Effector CD4-positive, alpha-beta T cell (primary cell): ENCODE measurements around the gene DAZAP2.

Experiments used
- DNase-seq: peaks from one replicate; pipeline ENCODE4 v3.0.0-alpha.2; 2020
- total RNA-seq: gene quantifications from one replicate; lab custom pipeline; 2026; lab: John Stamatoyannopoulos, UW

The DAZAP2 gene, protein sequence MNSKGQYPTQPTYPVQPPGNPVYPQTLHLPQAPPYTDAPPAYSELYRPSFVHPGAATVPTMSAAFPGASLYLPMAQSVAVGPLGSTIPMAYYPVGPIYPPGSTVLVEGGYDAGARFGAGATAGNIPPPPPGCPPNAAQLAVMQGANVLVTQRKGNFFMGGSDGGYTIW
- 293 reads per million, percentile 95 among the genes with 10 or more reads in this experiment for total RNA-seq

DNA sequence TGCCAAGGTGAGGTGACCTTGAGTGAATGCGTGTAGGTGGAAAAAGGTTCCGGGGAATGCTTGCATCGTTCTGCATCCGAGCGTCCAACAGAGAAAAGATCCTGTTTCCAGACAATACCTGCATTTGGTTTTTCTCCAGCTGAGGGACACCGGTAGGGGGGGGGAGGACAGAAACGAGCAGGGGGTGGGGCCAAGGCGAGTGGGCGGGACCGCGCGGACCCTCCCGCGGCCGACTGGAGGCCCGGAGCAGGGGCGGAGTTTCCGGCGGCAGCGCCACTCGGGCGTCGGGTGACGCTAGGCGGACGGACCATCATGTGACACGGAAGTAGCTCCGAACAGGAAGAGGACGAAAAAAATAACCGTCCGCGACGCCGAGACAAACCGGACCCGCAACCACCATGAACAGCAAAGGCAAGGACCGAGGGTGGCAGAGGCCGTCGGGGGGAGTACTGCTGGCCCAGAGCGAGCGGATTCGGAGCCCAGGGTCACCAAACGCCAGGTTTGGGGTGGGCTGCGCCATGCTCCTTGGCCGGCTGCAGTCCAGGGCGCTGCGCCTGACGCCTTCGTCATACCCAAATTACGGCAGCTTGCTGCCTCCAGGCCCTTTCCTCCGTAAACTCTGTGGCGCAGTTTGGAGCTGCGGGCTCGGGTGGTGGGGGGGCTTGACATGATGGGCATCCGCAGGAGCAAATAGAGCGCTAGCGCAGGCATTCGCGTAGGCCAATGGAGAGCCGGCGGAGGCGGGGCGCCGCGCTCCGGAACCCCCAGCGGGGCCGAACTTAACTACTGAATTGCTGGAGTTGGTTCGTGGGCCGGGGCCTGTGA, at the start of gene DAZAP2:
Gene DAZAP2 (plus strand): TSS at position 317 of the 825 bp plus-strand sequence. CDS start 82 bp downstream, at position 399.
- peak; percentile 92 for DNase-seq

DNA sequence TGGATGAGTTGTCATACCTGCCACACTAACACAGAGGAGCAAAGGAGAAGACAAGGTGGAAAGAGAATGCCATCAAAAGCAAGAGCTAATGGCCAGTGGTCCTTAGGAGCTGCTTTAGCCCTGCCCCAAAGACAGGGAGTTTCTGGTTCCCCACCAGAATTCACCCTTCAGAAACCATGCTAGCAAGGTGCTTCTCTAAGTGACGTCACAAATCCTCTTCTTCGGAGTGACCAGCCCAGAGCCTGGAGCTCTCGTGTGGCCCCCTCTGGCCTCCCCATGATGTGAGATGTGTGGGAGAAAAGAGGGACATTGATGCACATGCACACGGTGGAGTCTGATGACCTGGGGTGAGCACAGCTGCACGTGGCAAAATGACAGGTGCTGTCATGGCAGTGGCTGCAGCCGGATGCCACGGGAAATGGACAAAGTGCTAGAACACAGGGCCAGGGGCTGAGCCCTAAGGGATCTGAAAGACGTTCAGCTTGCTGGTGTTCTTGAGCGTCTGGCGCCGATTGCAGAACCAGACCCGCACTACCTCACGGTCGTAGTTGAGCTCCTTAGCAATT, 48.8 kb upstream of the DAZAP2 start:
- no peak for DNase-seq

DNA sequence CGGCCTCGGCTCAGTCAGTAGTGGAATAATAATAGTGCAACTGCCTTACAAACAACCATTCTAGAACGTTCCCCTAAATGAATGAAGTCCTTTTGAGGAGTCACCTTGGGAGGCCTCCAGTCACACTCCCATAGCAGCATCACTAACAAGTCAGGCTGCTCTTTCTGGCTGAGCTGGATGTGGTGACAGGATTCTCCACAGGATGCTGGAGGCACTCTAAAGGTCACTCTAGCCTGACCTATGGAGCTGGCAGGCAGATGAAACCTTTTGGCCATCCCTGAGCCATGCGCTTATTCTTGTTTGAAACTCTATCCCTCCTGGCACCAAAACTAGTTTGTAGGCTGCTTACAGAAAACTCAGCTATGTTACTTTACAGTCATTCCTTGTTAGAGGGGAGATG, 47.8 kb upstream of the DAZAP2 start:
- DNase-seq, result no peak

DNA sequence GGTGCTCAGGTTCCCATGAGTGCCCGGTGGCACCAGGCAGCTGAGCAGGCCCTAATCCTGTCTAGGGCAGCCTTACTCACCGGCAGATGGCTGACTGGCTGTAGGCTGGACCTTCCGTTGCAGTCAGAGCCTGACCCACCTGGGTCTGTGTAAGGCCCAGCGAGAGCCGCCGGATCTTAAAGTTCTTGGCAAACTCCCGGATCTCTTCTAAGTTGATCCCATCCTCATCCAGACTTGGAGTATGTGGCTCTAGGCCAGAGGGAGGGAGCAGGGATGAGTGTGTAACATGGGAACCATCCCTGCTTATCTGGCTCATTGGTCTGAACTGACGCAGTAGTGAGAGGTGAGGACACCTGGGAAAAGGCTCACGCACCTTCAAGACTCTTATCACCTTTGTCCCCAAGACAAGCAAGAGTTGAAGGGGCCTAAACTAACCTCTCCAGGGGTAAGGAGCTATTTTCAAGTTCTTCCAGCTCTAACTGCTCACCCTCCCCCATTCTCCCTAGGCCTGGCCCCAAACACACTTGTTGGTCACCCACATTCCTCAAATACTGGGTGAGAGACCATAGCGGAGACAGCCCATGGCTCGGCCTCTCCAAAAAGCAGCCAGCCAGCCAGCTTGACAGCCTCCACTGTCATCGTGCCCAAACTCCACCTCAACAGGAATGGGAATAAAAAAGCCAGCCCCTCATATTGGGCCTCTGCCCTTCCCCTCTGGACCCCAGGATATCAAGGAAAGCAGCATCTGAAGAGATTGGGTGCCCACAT, 46.9 kb upstream of the DAZAP2 start:
- no peak for DNase-seq

DNA sequence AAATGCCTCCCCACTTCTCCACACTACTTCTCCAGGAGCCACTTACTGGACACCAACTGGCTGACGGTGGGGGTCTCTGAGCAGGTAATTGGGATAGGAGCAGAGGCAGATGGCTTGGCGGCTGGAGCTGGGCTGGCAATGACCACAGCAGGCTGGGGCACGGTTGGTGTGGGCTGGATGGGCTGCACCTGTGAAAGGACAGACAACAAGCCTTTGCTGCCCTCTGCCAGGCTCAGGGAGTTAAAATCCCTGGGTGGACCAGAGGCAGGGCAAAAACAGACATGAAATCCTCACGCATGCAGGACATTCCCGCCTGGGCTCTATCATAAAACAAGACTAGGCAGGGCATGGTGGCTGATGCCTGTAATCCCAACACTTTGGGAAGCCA, 46.3 kb upstream of the DAZAP2 start:
- DNase-seq, result no peak

DNA sequence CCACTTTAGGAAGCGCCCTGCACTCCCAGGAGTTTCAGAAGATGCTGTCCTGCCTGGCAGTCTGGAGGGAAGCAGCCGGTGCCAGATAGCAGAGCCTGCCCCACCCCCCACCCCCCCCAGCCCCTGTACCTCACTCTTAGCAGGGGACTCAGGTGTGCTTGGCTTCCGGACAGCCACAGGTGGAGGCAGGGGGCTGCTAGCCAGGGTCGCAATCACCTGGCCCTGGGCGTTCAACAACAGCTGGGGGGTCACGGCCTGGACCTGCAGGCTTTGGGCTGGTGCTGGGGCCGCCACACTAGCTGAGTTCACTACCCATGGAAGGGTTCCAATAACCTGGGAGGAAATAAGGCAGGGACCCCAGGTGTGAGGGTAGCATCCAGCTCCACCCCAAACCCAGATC, 42.8 kb upstream of the DAZAP2 start:
- DNase-seq, result no peak

DNA sequence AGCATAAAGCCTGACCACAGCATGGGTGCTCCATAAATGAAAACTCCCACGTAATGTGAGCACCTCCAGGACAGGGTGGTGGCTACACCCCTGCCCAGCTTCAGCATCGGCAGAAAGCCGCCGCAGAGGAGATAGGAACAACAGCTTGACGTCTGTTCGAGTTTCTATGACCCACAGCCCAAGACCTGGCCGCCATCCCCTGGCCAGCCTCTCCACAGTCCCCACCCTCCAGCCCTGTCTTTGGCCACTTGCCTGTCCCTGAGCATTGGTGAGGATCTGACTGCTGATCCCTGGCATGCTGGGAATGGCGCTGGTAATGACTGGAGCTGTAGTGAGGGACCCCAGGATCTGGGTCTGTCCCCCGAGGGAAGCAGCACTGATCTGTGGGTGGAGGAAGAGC, 42.1 kb upstream of the DAZAP2 start:
- DNase-seq, result no peak

DNA sequence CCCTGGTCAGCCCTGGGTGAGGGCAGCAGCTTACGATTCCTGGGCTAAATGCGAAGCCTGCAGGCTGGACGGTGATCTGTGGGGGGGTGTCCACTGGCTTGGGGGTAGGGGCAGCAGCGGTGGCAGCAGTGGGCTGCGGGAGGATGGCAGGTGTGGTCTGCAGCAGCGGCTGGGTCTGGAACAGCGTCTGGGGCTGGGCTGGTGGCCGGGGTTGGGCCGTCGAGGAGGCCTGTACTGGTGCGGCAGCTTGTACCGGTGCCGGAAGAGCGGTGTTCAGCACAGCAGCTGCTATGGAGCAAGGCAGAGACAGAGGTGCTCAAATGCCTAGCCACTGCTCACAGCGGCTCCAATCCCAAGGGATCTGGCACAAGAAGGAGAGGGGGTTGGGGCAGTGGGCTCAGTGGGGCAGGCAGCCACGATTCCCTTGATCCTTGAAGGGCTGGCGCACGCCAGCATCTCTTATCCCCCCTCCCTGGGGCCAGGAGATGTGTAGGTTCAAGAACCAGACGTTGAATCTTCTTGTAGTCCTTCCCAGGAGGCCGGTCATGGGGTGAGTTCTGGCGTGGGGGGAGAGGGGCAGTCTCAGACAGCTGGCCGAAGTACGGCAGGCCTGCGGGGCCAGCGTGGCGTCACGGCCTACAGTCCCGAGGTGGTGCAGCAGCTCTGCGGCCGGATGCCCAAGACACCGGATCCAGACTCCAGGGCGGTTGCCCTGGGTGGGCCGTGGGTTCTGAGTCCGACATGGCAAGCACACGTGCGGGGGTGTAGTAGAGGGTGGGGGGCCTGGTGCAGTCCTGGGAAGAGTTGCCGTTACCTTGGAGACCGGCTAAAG, 40.7 kb upstream of the DAZAP2 start:
- no peak for DNase-seq

DNA sequence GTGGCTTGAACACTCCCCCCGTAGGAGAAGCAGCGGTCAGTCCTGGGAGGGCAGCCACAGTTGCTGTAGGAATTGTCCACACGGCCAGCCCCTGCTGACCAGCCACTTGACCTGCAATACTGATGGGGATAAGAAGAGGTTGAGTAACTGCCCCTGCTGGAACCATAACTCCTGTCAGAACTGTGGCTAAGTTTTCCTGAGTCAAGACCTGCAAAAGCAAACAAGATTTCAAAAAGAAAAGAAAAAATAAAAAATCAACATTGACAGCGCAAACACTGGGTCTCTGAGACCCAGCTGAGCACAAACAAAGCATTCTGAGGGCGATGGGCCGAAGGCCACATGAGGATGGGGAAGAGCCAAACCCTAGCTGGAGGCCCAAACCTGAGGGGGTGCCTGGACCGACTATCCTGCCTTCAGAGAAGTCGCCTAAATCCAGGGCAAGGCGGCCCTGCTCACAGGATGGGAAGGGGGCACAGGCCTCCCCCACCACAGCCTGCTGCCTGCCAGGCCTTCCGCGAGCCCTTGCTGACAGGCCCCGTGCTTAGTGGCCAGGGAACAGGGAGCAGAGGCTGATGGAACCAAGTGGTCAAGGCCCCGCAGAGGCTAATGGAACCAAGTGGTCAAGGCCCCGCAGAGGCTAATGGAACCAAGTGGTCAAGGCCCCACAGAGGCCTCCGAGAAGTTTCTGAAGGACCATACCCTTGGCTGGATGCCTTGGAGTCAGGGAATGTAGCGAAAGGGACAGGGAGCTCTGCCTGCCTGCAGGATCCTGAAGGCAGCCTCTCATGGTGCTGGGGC, 39.9 kb upstream of the DAZAP2 start:
- no peak for DNase-seq

DNA sequence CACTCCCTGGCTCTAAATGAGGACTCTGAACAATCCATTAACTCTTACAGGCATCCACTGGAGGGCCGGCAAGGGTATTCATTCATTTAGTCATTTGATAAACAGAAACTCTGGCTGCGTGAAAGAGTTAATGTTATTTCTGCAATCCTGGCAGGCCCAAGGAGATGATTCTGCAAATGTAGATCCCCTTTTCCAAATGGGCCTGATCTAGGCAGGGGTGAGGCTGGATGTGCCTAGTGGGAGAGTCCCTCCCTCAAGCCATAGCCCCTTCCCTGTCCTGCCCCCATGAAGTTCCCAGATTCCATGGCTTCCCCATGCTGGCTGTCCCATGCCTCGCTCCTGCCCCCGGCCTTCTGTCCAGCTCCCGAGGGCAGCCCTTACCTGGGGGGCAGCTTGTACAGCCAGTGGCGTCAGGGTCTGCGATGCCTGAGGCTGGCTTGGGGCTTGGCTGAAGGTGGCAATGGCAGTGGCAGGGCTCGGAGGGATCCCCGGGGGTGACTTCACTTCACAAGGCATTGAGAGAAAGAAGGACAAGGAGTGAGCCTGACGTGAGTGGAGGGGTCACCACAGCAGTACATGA, 39.2 kb upstream of the DAZAP2 start:
- DNase-seq, result no peak

DNA sequence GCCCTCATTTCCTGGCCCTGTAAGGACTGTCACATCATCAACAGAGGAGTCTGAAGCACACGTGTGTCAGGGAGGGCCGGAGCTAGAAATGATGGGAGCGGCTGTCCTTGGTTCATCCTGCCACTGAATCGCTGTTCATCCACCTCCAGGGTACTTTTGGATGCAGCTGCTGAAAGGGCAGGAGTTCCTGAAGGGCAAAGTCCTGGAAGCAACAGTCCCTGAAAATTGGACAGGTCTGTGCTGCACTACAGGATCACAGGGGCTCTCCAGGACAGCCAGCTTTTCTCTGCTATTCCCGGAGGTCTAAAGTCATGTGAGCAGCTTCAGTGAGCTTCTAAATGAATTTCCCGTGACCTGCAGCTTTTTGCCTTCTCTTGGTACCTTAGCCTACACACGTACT, 38.5 kb upstream of the DAZAP2 start:
- DNase-seq, result no peak

DNA sequence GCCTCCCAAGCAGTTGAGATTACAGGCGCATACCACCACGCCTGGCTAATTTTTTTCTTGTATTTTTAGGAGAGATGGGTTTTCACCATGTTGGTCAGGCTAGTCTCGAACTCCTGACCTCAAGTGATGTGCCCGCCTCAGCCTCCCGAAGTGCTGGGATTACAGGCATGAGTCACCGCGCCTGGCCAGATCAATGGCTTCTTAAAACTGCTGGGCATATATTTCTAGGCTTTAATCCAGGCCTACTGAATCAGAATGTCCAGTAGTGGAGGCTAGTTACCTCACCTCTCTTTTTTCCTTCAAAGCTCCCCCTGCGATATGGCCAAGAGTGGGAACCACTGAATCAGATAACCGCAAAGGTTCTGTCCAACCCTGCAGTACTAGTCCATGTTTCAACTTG, 37.8 kb upstream of the DAZAP2 start:
- no peak for DNase-seq

DNA sequence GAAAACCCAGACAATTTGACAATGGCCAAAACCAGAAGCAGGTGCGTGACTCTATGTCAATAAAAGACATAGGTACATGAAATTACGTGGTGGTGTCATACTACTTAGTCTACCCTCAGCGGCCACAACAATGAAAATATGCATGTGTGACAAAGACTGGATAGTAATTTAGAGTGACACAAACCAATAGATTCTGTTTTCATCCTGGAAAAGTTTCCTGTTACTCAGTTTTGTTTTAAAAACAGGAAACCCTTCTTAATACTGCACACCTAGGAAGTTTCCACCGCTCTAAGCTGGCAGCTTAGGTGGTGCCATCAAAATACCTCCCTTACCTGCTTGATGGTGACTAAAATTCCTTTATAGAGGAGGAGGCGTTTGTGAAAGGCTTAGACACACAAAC, 35.9 kb upstream of the DAZAP2 start:
- DNase-seq, result no peak

DNA sequence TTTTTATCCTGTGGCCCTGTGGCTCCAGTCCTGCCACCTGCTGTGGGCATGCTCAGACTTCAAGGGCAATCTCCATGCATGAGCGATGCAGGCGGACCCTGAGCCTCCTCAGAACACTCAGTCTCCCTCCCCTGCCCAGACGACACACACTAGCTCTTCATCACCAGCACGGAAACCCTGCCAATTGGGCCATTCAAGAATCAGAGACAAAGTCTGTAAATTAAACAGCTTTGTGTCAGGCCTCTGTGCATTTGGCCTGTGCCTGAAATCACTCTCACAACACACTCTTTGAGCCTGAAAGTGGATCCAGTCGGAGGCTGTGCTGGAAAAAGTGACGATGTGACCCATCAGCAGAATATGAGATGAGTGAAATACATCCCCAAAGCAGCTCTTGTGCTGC, 33.3 kb upstream of the DAZAP2 start:
- no peak for DNase-seq

DNA sequence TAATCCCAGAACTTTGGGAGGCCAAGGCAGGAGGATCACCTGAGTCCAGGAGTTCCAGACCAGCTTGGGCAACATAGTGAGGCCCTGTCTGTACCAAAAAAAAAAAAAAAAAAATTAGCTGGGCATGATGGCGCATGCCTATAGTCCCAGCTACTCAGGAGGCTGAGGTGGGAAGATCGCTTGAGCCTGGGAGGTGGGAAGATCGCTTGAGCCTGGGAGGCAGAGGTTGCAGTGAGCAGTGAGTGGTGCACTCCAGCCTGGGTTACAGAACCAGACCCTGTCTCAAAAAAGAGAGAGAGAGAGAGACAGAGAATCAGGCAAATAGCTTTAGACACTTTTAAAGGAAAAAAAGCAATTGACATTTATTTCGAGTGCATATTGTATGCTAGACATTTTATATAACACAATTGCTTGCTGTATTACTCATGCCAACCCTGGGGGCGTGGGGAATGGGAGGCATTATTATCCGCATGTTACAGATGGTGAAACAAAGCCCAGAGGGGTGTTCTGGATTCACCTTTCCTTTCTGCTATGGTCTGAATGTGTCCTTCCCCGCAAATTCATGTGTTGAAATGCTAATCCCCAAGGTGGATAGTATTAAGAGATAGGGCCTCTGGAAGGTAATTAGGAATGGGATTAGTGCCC, 30.5 kb upstream of the DAZAP2 start:
- DNase-seq, result no peak

DNA sequence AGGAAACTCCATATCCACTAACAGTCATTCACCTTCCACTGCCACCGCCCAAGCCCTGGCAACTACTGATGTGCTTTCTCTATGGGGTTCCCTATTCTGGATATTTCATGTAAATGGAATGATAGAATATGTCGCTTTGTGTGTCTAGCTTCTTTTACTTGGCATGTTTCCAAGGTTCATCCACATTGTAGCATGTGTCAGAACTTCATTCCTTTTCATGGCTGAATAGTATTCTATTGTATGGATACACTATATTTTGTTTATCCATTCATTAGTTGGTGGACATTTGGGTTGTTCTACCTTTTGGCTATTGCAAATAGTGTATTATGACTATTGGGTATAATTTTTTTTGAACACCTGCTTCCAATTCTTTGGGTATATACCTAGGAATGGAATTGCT, 29.4 kb upstream of the DAZAP2 start:
- no peak for DNase-seq

DNA sequence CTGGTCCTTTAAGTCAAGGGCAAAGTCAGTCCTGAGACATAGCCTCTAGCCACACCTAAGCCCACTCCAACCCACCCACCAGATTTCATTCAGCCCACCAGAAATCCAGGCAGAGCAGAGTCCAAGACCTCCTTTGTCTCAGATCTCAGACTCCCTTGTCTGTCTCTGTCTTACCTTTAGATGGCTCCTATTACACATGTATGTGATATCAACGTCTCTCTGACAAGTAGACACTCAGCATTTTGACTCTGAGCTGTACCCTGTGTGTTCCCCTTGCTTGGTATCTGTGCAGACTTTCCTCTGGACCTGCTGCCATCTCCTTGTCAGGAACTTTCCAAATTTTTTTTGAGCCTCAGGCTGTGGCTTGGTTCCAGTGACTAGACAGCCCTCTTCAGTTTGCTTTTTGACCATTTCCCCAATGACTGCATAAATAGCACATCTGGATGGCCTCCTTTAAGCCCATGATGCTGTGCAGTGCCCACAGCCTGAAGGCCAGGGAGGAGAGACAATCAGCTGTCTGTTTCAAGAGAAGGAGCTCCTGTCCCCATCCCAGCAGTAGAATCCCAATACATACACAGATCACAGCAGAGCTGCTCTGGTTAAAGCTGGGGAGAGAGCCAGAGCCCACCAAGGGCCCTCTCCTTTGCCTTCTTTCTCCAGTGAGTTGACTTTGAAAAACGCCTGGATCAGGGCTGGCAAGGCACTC, 27.8 kb upstream of the DAZAP2 start:
- no peak for DNase-seq

DNA sequence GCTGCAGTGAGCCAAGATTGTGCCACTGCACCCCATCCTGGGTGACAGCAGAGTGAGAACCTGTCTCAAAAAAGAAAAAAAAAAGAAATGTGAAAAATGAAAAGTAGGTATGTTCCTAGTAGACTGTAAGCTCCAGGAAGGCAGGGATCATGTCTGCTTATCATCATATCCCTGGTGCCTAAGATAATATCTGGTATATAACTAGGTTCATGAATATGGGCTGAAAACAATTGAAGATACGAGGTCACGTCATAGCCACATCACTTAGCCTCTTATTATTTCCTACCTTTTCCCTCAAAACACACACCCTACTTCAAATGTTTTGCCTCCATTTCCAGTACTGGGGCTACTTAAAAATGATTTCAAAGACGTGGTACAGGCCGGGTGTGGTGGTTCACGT, 23.7 kb upstream of the DAZAP2 start:
- DNase-seq, result no peak

DNA sequence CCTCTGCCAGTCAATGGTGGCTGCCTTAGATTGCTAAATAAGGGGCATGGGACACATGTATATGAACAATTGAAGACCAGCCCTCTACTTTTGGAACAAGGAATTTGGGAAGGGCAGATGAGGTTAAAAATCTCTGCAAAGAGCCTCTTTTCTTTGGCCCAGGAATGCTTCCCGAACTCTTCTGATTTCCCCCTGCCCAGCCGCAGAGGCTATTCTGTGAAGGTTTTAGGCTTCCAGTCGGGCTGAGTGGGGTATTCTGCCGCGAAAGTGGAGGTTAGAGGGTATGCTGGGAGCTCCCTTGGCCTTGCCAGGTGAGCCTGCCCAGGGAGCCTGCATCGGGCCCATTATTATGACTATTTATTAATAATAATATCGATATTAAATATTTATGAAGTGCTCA, 22.0 kb upstream of the DAZAP2 start:
- no peak for DNase-seq
